Keratinocyte (primary cell): ENCODE measurements around the gene MYPN. TPM values are rescaled to one million over a fixed set of nuclear protein-coding genes. Genes with fewer than 3 reads are reported as not detected.

ENCODE experiments used
- DNase-seq: peaks from one replicate; pipeline ENCODE4 v3.0.0-alpha.2; 2011; ENCODE audit warnings: low read depth, missing footprints, low spot score
- FAIRE-seq: peaks from 2 replicates; lab custom pipeline; 2011; peaks lifted over from hg19 to GRCh38; lab: Jason Lieb, UNC
- H2AFZ ChIP-seq: 2 replicates; pipeline ENCODE4 v1.6.0; 2012; ENCODE audit warnings: low read length, control low read depth, inconsistent platforms; ENCODE audit not compliant: control insufficient read depth
- H3K27ac ChIP-seq: 2 replicates; pipeline ENCODE4 v1.5.1; 2011; ENCODE audit warnings: low read length; ENCODE audit not compliant: control insufficient read depth, insufficient read depth
- H3K27me3 ChIP-seq: 3 replicates; pipeline ENCODE4 v1.6.0; 2011; ENCODE audit warnings: low read length; ENCODE audit not compliant: control insufficient read depth, insufficient read depth; ENCODE audit errors: extremely low read depth
- H3K36me3 ChIP-seq, 2 experiments: 2 replicates in 1 of 2; 3 replicates in 1 of 2; pipeline ENCODE4 v1.5.1; 2011; ENCODE audit warnings: low read length in 2 of 2, mild to moderate bottlenecking in 1 of 2; ENCODE audit not compliant: control insufficient read depth in 2 of 2, insufficient read depth in 2 of 2; ENCODE audit errors: extremely low read depth in 1 of 2
- H3K4me1 ChIP-seq: 3 replicates; pipeline ENCODE4 v1.5.1; 2011; ENCODE audit warnings: low read length; ENCODE audit not compliant: control insufficient read depth, insufficient read depth; ENCODE audit errors: extremely low read depth
- H3K4me2 ChIP-seq: 3 replicates; pipeline ENCODE4 v1.6.0; 2011; ENCODE audit warnings: low read depth, low read length; ENCODE audit not compliant: control insufficient read depth, insufficient read depth; ENCODE audit errors: extremely low read depth
- H3K4me3 ChIP-seq, 3 experiments: fragments of 200-600 bp in 1 of 3; sonication (generic) in 1 of 3; 2 replicates in 2 of 3; 3 replicates in 1 of 3; pipeline ENCODE4 v1.5.1; 2011 to 2016; ENCODE audit warnings: low read length in 3 of 3, mild to moderate bottlenecking in 3 of 3, control low read depth in 2 of 3, inconsistent platforms in 1 of 3, low read depth in 1 of 3, mixed read lengths in 1 of 3, mixed run types in 1 of 3, moderate library complexity in 1 of 3; ENCODE audit not compliant: control insufficient read depth in 2 of 3, insufficient read depth in 2 of 3; ENCODE audit errors: extremely low read depth in 1 of 3
- H3K79me2 ChIP-seq: 2 replicates; pipeline ENCODE4 v1.6.0; 2012; ENCODE audit warnings: low read length; ENCODE audit not compliant: control insufficient read depth, insufficient read depth
- H3K9ac ChIP-seq: 3 replicates; pipeline ENCODE4 v1.6.0; 2011; ENCODE audit warnings: low read length; ENCODE audit not compliant: control insufficient read depth, insufficient read depth; ENCODE audit errors: extremely low read depth
- H3K9me1 ChIP-seq: 3 replicates; pipeline ENCODE4 v1.6.0; 2011; ENCODE audit warnings: low read length; ENCODE audit not compliant: control insufficient read depth, insufficient read depth; ENCODE audit errors: extremely low read depth
- H3K9me3 ChIP-seq: 2 replicates; pipeline ENCODE4 v1.5.1; 2012; ENCODE audit warnings: low read depth, low read length; ENCODE audit not compliant: control insufficient read depth
- H4K20me1 ChIP-seq: 3 replicates; pipeline ENCODE4 v1.6.0; 2011; ENCODE audit warnings: low read length; ENCODE audit not compliant: control insufficient read depth, insufficient read depth; ENCODE audit errors: extremely low read depth
- EZH2 ChIP-seq: IDR thresholded peaks from one replicate; pipeline ENCODE4 v1.6.1; 2012; ENCODE audit warnings: inconsistent platforms, mild to moderate bottlenecking, low read length, moderate library complexity
- dilution Hi-C: fragments of 300-500 bp; cut with MboI; formaldehyde crosslinking; loops from one replicate; pipeline ENCODE4 v1.7.0; 2020; ENCODE audit warnings: low sequenced_read_pairs; ENCODE audit not compliant: extremely low pct_ligation_motif_present
- polyA plus RNA-seq, 5 experiments: library from polyadenylated mRNA; depleted of rRNA in 3 of 5; stranded (reverse) in 3 of 5; stranded (forward) in 1 of 5; unstranded in 1 of 5; fragments of >200 nt; gene quantifications; 1 replicate in 1 of 5; 2 replicates in 3 of 5; 3 replicates in 1 of 5; pipeline versions ENCODE4 v1.2.1 to v1.2.3, GENCODE V29; 2011 to 2012; ENCODE audit warnings: missing spikeins in 2 of 5, low read depth in 1 of 5, low replicate concordance in 1 of 5
- TF ChIP-seq, protein P1 (sequence below), 3 experiments: IDR thresholded peaks in 1 of 3; conservative IDR thresholded peaks in 1 of 3; optimal IDR thresholded peaks in 1 of 3; 2 replicates in 2 of 3; 3 replicates in 1 of 3; pipeline versions ENCODE3 to v1.5.1; 2011; ENCODE audit warnings: low read length in 3 of 3, mild to moderate bottlenecking in 3 of 3, moderate library complexity in 2 of 3, control low read depth in 1 of 3, inconsistent platforms in 1 of 3; ENCODE audit not compliant: insufficient read depth in 2 of 3; ENCODE audit errors: extremely low read depth in 1 of 3

MYPN gene
- polyA plus RNA-seq, 1 donor (not counting 4 experiments of a cell fraction or from before 2014, with no cell fraction given): 0.42 TPM

DNA sequence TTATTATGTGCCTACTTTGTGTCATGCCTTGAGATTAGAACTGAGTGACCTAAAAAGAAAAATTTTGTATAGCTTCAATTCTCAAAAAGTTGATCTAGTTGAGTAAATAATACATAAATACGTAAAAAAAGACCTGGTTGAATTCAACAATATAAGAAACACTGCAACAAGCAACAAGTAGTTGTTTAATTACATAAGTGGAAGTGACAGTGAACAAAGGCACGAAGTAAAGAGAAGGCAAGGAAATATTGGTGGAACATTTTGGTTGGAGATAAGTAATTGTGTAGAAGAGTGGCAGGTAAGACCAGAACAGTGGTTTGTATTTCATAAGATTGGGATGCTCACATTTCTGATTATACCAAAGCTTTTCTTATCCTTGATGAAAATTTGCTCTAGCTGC is 8.2 kb upstream of the MYPN start:
- FAIRE-seq: no peak

GRCh38 chr10:68103261-68103878 is 5.9 kb upstream of the MYPN start:
- peaks cover 32% of the 10 kb centered on the region for H3K4me1 ChIP-seq
- no peaks in the 10 kb centered on the region for H4K20me1 ChIP-seq
- H3K9me3 ChIP-seq: no peaks in the 10 kb centered on the region
- TF ChIP-seq, protein P1, sequence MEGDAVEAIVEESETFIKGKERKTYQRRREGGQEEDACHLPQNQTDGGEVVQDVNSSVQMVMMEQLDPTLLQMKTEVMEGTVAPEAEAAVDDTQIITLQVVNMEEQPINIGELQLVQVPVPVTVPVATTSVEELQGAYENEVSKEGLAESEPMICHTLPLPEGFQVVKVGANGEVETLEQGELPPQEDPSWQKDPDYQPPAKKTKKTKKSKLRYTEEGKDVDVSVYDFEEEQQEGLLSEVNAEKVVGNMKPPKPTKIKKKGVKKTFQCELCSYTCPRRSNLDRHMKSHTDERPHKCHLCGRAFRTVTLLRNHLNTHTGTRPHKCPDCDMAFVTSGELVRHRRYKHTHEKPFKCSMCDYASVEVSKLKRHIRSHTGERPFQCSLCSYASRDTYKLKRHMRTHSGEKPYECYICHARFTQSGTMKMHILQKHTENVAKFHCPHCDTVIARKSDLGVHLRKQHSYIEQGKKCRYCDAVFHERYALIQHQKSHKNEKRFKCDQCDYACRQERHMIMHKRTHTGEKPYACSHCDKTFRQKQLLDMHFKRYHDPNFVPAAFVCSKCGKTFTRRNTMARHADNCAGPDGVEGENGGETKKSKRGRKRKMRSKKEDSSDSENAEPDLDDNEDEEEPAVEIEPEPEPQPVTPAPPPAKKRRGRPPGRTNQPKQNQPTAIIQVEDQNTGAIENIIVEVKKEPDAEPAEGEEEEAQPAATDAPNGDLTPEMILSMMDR (optimal IDR thresholded peaks at IDR 0.05 in 1 of 3, IDR thresholded peaks at IDR 0.05 in 1 of 3, conservative IDR thresholded peaks at IDR 0.05 in 1 of 3; ENCODE audit: extremely low read depth in 1 of 3, insufficient read depth in 2 of 3, low read length in 3 of 3): no peak
- no peak for TF ChIP-seq EZH2
- no peaks in the 10 kb centered on the region for H3K79me2 ChIP-seq
- H3K4me3 ChIP-seq: no peak overlapping the region
- FAIRE-seq (no peak), DNase-seq (no peak)
- H3K9ac ChIP-seq: no peak overlapping the region
- H3K4me2 ChIP-seq: no peak overlapping the region
- no peak overlapping the region for H2AFZ ChIP-seq
- H3K27ac ChIP-seq: no peak overlapping the region
- dilution Hi-C loops: no loop called here
- no peaks in the 10 kb centered on the region for H3K27me3 ChIP-seq
- no peaks in the 10 kb centered on the region for H3K36me3 ChIP-seq
- no peaks in the 10 kb centered on the region for H3K9me1 ChIP-seq

More for the DNA sequence above, 8.2 kb upstream of the MYPN start:
- H3K9ac ChIP-seq: no peak overlapping the region
- TF ChIP-seq, protein P1 (optimal IDR thresholded peaks at IDR 0.05 in 1 of 3, IDR thresholded peaks at IDR 0.05 in 1 of 3, conservative IDR thresholded peaks at IDR 0.05 in 1 of 3; ENCODE audit: extremely low read depth in 1 of 3, insufficient read depth in 2 of 3, low read length in 3 of 3): no peak
- no peak for TF ChIP-seq EZH2
- no peaks in the 10 kb centered on the region for H4K20me1 ChIP-seq
- no peaks in the 10 kb centered on the region for H3K36me3 ChIP-seq
- no peak overlapping the region for H3K27ac ChIP-seq
- H3K4me1 ChIP-seq: peaks cover 38% of the 10 kb centered on the region
- no peaks in the 10 kb centered on the region for H3K9me1 ChIP-seq
- no peaks in the 10 kb centered on the region for H3K9me3 ChIP-seq
- no peak overlapping the region for H3K4me3 ChIP-seq
- no peaks in the 10 kb centered on the region for H3K27me3 ChIP-seq
- no peaks in the 10 kb centered on the region for H3K79me2 ChIP-seq
- no peak overlapping the region for H3K4me2 ChIP-seq
- no peak overlapping the region for H2AFZ ChIP-seq
- dilution Hi-C loops: no loop called here
- no peak for DNase-seq
